Osteocyte (in vitro differentiated cells): ENCODE data around the gene SPESP1. TPM values are rescaled to one million over a fixed set of nuclear protein-coding genes. Genes with fewer than 3 reads are reported as not detected.

Experiments used
- DNase-seq: peaks from one replicate; pipeline ENCODE4 v3.0.0; 2021; ENCODE audit warnings: mixed read lengths; ENCODE audit not compliant: unreplicated experiment; ENCODE audit errors: extremely low spot score
- H3K27ac Mint-ChIP-seq: one replicate; pipeline ENCODE4 v1.8.0; 2021; ENCODE audit warnings: mild to moderate bottlenecking, mixed read lengths; ENCODE audit not compliant: unreplicated experiment
- H3K27me3 Mint-ChIP-seq: one replicate; pipeline ENCODE4 v1.8.0; 2021; ENCODE audit warnings: mixed read lengths; ENCODE audit not compliant: unreplicated experiment
- H3K36me3 Mint-ChIP-seq: one replicate; pipeline ENCODE4 v1.8.0; 2021; ENCODE audit warnings: mixed read lengths; ENCODE audit not compliant: unreplicated experiment
- H3K4me1 Mint-ChIP-seq: one replicate; pipeline ENCODE4 v1.8.0; 2021; ENCODE audit warnings: mixed read lengths; ENCODE audit not compliant: unreplicated experiment
- H3K4me3 Mint-ChIP-seq: one replicate; pipeline ENCODE4 v1.8.0; 2021; ENCODE audit warnings: mild to moderate bottlenecking, moderate library complexity, mixed read lengths; ENCODE audit not compliant: unreplicated experiment
- H3K9me3 Mint-ChIP-seq: one replicate; pipeline ENCODE4 v1.8.0; 2021; ENCODE audit warnings: mixed read lengths; ENCODE audit not compliant: unreplicated experiment
- total RNA-seq: library from RNA; stranded (reverse); gene quantifications from 2 replicates; pipeline ENCODE4 v1.2.1, GENCODE V29; 2021
- TF ChIP-seq, protein P1 (sequence below): fragments of 200-600 bp; sonication (generic); IDR thresholded peaks from 2 replicates; pipeline ENCODE4 v1.5.0; 2021; ENCODE audit warnings: antibody characterized with exemption, mild to moderate bottlenecking, moderate library complexity

SPESP1 gene
- total RNA-seq, 1 donor from 2014 or later, result not detected

DNA sequence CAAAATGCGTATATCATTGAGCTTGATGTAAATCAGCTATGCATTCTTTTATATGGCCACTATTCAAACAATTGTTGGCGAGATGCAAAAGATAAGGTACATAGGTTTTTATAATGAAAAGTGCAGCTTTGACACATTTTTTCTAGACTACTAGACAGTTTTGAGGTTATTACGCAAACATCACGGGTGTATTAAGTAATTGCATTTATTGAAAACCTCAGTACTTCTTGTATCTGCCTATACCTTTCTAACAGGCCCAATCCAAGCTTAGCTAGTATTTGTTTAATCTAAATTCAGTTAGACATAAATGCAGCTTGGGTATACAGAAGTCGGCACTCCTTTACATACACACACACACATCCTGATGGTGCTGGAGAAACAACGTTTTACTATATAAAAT, 2.7 kb downstream of the SPESP1 start:
- Mint-ChIP-seq H3K9me3 (no peaks in the 10 kb centered on the region), H3K27ac (no peak overlapping the region), H3K4me3 (no peak overlapping the region), H3K27me3 (peaks cover 27% of the 10 kb centered on the region), H3K36me3 (no peaks in the 10 kb centered on the region), H3K4me1 (no peaks in the 10 kb centered on the region)
- TF ChIP-seq, protein P1, sequence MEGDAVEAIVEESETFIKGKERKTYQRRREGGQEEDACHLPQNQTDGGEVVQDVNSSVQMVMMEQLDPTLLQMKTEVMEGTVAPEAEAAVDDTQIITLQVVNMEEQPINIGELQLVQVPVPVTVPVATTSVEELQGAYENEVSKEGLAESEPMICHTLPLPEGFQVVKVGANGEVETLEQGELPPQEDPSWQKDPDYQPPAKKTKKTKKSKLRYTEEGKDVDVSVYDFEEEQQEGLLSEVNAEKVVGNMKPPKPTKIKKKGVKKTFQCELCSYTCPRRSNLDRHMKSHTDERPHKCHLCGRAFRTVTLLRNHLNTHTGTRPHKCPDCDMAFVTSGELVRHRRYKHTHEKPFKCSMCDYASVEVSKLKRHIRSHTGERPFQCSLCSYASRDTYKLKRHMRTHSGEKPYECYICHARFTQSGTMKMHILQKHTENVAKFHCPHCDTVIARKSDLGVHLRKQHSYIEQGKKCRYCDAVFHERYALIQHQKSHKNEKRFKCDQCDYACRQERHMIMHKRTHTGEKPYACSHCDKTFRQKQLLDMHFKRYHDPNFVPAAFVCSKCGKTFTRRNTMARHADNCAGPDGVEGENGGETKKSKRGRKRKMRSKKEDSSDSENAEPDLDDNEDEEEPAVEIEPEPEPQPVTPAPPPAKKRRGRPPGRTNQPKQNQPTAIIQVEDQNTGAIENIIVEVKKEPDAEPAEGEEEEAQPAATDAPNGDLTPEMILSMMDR, result no peak
- no peak for DNase-seq

DNA sequence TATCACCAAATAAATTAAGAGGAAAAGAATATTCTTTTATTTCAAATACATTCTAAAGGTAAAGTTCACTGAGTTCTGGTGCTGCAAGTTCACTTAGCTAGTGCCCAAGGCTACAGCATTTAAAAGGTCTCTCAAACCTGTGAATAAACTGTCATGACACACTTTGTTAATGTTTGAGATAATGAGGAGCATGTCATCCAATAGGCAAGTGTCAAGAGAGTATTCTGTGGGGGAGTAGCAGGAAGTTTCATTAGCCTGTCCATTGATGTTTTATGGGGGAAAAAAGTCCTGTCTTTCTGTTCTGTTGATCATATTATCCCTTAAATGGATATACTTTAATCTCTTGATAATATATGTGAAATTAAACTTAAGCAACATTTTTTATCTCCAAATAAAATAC, 4.0 kb downstream of the SPESP1 start:
- no peak overlapping the region for H3K27ac Mint-ChIP-seq
- H3K4me3 Mint-ChIP-seq, result no peak overlapping the region
- peaks cover 33% of the 10 kb centered on the region for H3K27me3 Mint-ChIP-seq
- TF ChIP-seq, protein P1, result no peak
- H3K4me1 Mint-ChIP-seq, result no peaks in the 10 kb centered on the region
- no peak for DNase-seq
- H3K36me3 Mint-ChIP-seq, result no peaks in the 10 kb centered on the region
- H3K9me3 Mint-ChIP-seq, result no peaks in the 10 kb centered on the region

DNA sequence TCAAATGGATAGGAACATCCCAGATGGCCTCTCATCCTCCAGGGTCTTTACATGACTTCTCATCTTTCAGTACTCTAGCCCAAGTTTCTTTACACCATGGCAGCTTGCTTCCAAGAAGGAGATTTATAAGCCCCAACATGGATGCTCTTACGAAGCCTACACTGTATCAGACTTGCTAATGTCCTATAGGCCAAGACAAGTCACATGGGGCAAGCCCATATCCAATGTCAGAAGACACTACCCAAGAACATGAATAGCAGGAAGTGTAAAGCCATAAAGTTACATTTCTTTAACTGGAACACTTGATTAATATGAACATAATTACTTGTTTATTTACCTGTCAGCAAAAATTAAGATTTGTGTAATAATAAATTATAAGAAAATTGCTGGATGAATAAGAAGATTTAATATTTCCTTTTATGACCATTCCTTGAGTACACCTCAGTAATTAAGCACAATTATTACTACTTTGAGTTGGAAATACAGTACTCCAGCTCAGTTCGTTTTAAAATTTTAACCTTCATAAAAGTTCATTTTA, 5.1 kb downstream of the SPESP1 start:
- TF ChIP-seq, protein P1, result no peak

DNA sequence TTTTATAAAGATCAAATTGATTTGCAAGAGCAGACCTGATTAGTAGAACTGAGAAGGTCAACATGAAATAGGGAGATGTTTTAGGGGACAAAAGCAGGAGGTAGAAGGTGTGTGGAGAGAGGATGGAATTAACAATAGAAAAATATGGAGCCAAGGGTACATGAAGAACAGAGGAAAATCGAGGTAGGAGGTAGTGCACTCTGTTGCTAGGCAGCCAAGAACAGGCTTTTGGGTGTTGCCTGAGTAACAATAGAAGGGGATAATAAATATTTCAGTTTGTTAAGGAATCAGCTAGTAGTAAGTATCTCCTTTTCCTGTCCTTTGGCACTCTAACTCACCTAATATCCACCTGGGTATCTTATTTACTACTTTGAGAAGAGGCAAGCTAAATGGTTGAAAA, 9.2 kb downstream of the SPESP1 start:
- Mint-ChIP-seq H3K27ac (no peak overlapping the region), H3K27me3 (peaks cover 78% of the 10 kb centered on the region)
- no peak for DNase-seq

More for the DNA sequence above, 5.1 kb downstream of the SPESP1 start:
- H3K9me3 Mint-ChIP-seq, result no peaks in the 10 kb centered on the region
- no peak overlapping the region for H3K27ac Mint-ChIP-seq
- no peaks in the 10 kb centered on the region for H3K4me1 Mint-ChIP-seq
- peaks cover 44% of the 10 kb centered on the region for H3K27me3 Mint-ChIP-seq
- H3K36me3 Mint-ChIP-seq, result no peaks in the 10 kb centered on the region
- no peak overlapping the region for H3K4me3 Mint-ChIP-seq
- DNase-seq, result no peak

DNA sequence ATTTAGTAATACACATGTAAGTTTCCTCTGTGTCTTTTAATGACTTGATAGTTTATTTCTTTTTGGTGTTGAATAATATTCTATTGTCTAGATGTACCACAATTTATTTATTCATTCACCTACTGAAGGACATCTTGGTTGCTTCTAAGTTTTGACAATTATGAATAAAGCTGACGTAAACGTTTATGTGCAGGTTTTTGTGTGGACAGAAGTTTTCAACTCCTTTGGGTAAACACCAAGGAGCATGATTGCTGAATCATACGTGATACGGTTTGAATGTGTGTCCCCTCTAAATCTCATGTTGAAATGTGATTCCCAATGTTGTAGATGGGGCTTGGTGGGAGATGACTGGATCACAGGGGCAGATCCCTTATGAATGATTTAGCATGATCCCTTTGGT, 21.5 kb downstream of the SPESP1 start:
- H3K36me3 Mint-ChIP-seq, result no peaks in the 10 kb centered on the region
- H3K27me3 Mint-ChIP-seq, result peaks cover 70% of the 10 kb centered on the region
- DNase-seq, result no peak
- no peaks in the 10 kb centered on the region for H3K4me1 Mint-ChIP-seq
- no peak overlapping the region for H3K4me3 Mint-ChIP-seq
- TF ChIP-seq, protein P1, result no peak
- no peak overlapping the region for H3K27ac Mint-ChIP-seq
- H3K9me3 Mint-ChIP-seq, result peaks cover 13% of the 10 kb centered on the region

More for the DNA sequence above, 9.2 kb downstream of the SPESP1 start:
- TF ChIP-seq, protein P1, result no peak
- H3K36me3 Mint-ChIP-seq, result no peaks in the 10 kb centered on the region
- no peaks in the 10 kb centered on the region for H3K4me1 Mint-ChIP-seq
- no peak overlapping the region for H3K4me3 Mint-ChIP-seq
- H3K9me3 Mint-ChIP-seq, result peaks cover 3% of the 10 kb centered on the region
